ENCODE results near the gene ZNF521.
"Not testable (repeated sequence)": the region's sequence is repeated elsewhere in the genome, so short reads cannot be mapped to it uniquely, and the experiment has no call there.

ZNF521 gene

GRCh38 chr18:25038261-25038660 is 313.7 kb downstream of the ZNF521 start:
- POLR2A ChIA-PET = no interaction called here
- CTCF ChIA-PET = no interaction called here
- H3K9me3 ChIP-seq (ENCODE audit: control extremely low read depth in 1 of 5, control insufficient read depth in 4 of 5, insufficient read depth in 2 of 5, low read depth in 1 of 5, low read length in 4 of 5) = no peaks in the 10 kb centered on the region

GRCh38 chr18:25033747-25034471 is 318.1 kb downstream of the ZNF521 start:
- Histone ChIP-seq H3K27ac (ENCODE audit: insufficient read depth in 1 of 2, low read depth in 1 of 2, low read length in 2 of 2, poor library complexity in 1 of 2, severe bottlenecking in 2 of 2) (no peak overlapping the region), H3K4me3 (ENCODE audit: control insufficient read depth in 1 of 7, extremely low read depth in 1 of 7, insufficient read depth in 4 of 7, low read depth in 2 of 7, low read length in 6 of 7) (no peak overlapping the region), H3K27me3 (replicated peaks in 2 of 5; ENCODE audit: control insufficient read depth in 4 of 5, insufficient read depth in 5 of 5, low read length in 4 of 5) (no peaks in the 10 kb centered on the region), H3K4me1 (ENCODE audit: control extremely low read depth in 1 of 4, control insufficient read depth in 4 of 4, insufficient read depth in 4 of 4, low read length in 3 of 4) (no peaks in the 10 kb centered on the region), H3K9me3 (ENCODE audit: control extremely low read depth in 1 of 5, control insufficient read depth in 4 of 5, insufficient read depth in 2 of 5, low read depth in 1 of 5, low read length in 4 of 5) (no peaks in the 10 kb centered on the region), H3K36me3 (ENCODE audit: control insufficient read depth in 4 of 4, insufficient read depth in 4 of 4, low read length in 3 of 4) (no peaks in the 10 kb centered on the region)
- POLR2A ChIA-PET = no interaction called here
- 83% methylated on average over 2 of the region's 4 CpGs for WGBS (ENCODE audit: insufficient coverage)
- DNase-seq = no peak
- CTCF ChIA-PET = interaction anchor here (1.5 kb wide), 1 partner anchor 10 kb away, joined by 3 read pairs; no protein-coding TSS in a partner anchor

More at GRCh38 chr18:25038261-25038660, 313.7 kb downstream of the ZNF521 start:
- 98% methylated on average over 6 of the region's 8 CpGs for WGBS (ENCODE audit: insufficient coverage)
- no peaks in the 10 kb centered on the region for H3K27me3 ChIP-seq (replicated peaks in 2 of 5; ENCODE audit: control insufficient read depth in 4 of 5, insufficient read depth in 5 of 5, low read length in 4 of 5)
- no peak overlapping the region for H3K4me3 ChIP-seq (ENCODE audit: control insufficient read depth in 1 of 7, extremely low read depth in 1 of 7, insufficient read depth in 4 of 7, low read depth in 2 of 7, low read length in 6 of 7)
- no peaks in the 10 kb centered on the region for H3K36me3 ChIP-seq (ENCODE audit: control insufficient read depth in 4 of 4, insufficient read depth in 4 of 4, low read length in 3 of 4)
- no peaks in the 10 kb centered on the region for H3K4me1 ChIP-seq (ENCODE audit: control extremely low read depth in 1 of 4, control insufficient read depth in 4 of 4, insufficient read depth in 4 of 4, low read length in 3 of 4)
- H3K27ac ChIP-seq (ENCODE audit: insufficient read depth in 1 of 2, low read depth in 1 of 2, low read length in 2 of 2, poor library complexity in 1 of 2, severe bottlenecking in 2 of 2) = no peak overlapping the region
- DNase-seq = no peak

- DNase-seq; H3K27me3 ChIP-seq (replicated peaks in 2 of 5; ENCODE audit: control insufficient read depth in 4 of 5, insufficient read depth in 5 of 5, low read length in 4 of 5); H3K4me1 ChIP-seq (ENCODE audit: control extremely low read depth in 1 of 4, control insufficient read depth in 4 of 4, insufficient read depth in 4 of 4, low read length in 3 of 4); H3K36me3 ChIP-seq (ENCODE audit: control insufficient read depth in 4 of 4, insufficient read depth in 4 of 4, low read length in 3 of 4); H3K9me3 ChIP-seq (ENCODE audit: control extremely low read depth in 1 of 5, control insufficient read depth in 4 of 5, insufficient read depth in 2 of 5, low read depth in 1 of 5, low read length in 4 of 5); H3K27ac ChIP-seq (ENCODE audit: insufficient read depth in 1 of 2, low read depth in 1 of 2, low read length in 2 of 2, poor library complexity in 1 of 2, severe bottlenecking in 2 of 2); H3K4me3 ChIP-seq (ENCODE audit: control insufficient read depth in 1 of 7, extremely low read depth in 1 of 7, insufficient read depth in 4 of 7, low read depth in 2 of 7, low read length in 6 of 7); POLR2A ChIA-PET: not testable (repeated sequence)
- 50% methylated on average over 2 of the region's 6 CpGs for WGBS (ENCODE audit: insufficient coverage)
- CTCF ChIA-PET = interaction anchor here (1.5 kb wide), 1 partner anchor 11 kb away, joined by 3 read pairs; no protein-coding TSS in a partner anchor
Observed at GRCh38 chr18:25033175-25033574, 318.8 kb downstream of the ZNF521 start.

- POLR2A ChIA-PET = no interaction called here
- H3K4me3 ChIP-seq (ENCODE audit: control insufficient read depth in 1 of 7, extremely low read depth in 1 of 7, insufficient read depth in 4 of 7, low read depth in 2 of 7, low read length in 6 of 7) = no peak overlapping the region
- H3K9me3 ChIP-seq (ENCODE audit: control extremely low read depth in 1 of 5, control insufficient read depth in 4 of 5, insufficient read depth in 2 of 5, low read depth in 1 of 5, low read length in 4 of 5) = no peaks in the 10 kb centered on the region
- H3K36me3 ChIP-seq (ENCODE audit: control insufficient read depth in 4 of 4, insufficient read depth in 4 of 4, low read length in 3 of 4) = no peaks in the 10 kb centered on the region
- no peaks in the 10 kb centered on the region for H3K27me3 ChIP-seq (replicated peaks in 2 of 5; ENCODE audit: control insufficient read depth in 4 of 5, insufficient read depth in 5 of 5, low read length in 4 of 5)
- CTCF ChIA-PET = interaction anchor here (1.2 kb wide), 1 partner anchor 150 kb away, joined by 3 read pairs; no protein-coding TSS in a partner anchor
- WGBS (ENCODE audit: insufficient coverage) = no CpG with 5 or more reads among the region's 1 CpG
- H3K27ac ChIP-seq (ENCODE audit: insufficient read depth in 1 of 2, low read depth in 1 of 2, low read length in 2 of 2, poor library complexity in 1 of 2, severe bottlenecking in 2 of 2) = no peak overlapping the region
- no peak for DNase-seq
- no peaks in the 10 kb centered on the region for H3K4me1 ChIP-seq (ENCODE audit: control extremely low read depth in 1 of 4, control insufficient read depth in 4 of 4, insufficient read depth in 4 of 4, low read length in 3 of 4)
Observed at GRCh38 chr18:25029802-25030201, 322.2 kb downstream of the ZNF521 start.

GRCh38 chr18:25019931-25020330 is 332.0 kb downstream of the ZNF521 start:
- H3K36me3 ChIP-seq (ENCODE audit: control insufficient read depth in 4 of 4, insufficient read depth in 4 of 4, low read length in 3 of 4) = no peaks in the 10 kb centered on the region
- DNase-seq = no peak
- H3K27ac ChIP-seq (ENCODE audit: insufficient read depth in 1 of 2, low read depth in 1 of 2, low read length in 2 of 2, poor library complexity in 1 of 2, severe bottlenecking in 2 of 2) = no peak overlapping the region
- ChIA-PET CTCF (no interaction called here), POLR2A (no interaction called here)
- H3K27me3 ChIP-seq (replicated peaks in 2 of 5; ENCODE audit: control insufficient read depth in 4 of 5, insufficient read depth in 5 of 5, low read length in 4 of 5) = no peaks in the 10 kb centered on the region
- H3K9me3 ChIP-seq (ENCODE audit: control extremely low read depth in 1 of 5, control insufficient read depth in 4 of 5, insufficient read depth in 2 of 5, low read depth in 1 of 5, low read length in 4 of 5) = peaks cover 0 to 5% (median 3%) of the 10 kb centered on the region in 5 experiments
- no peaks in the 10 kb centered on the region for H3K4me1 ChIP-seq (ENCODE audit: control extremely low read depth in 1 of 4, control insufficient read depth in 4 of 4, insufficient read depth in 4 of 4, low read length in 3 of 4)
- no peak overlapping the region for H3K4me3 ChIP-seq (ENCODE audit: control insufficient read depth in 1 of 7, extremely low read depth in 1 of 7, insufficient read depth in 4 of 7, low read depth in 2 of 7, low read length in 6 of 7)

GRCh38 chr18:25019086-25019860 is 332.7 kb downstream of the ZNF521 start:
- H3K36me3 ChIP-seq (ENCODE audit: control insufficient read depth in 4 of 4, insufficient read depth in 4 of 4, low read length in 3 of 4) = no peaks in the 10 kb centered on the region
- H3K4me1 ChIP-seq (ENCODE audit: control extremely low read depth in 1 of 4, control insufficient read depth in 4 of 4, insufficient read depth in 4 of 4, low read length in 3 of 4) = no peaks in the 10 kb centered on the region
- WGBS (ENCODE audit: insufficient coverage) = 95% methylated on average over 5 of the region's 8 CpGs
- ChIA-PET POLR2A (no interaction called here), CTCF (interaction anchor here (0.6 kb wide), 1 partner anchor 445 kb away, joined by 3 read pairs; no protein-coding TSS in a partner anchor)
- no peak overlapping the region for H3K4me3 ChIP-seq (ENCODE audit: control insufficient read depth in 1 of 7, extremely low read depth in 1 of 7, insufficient read depth in 4 of 7, low read depth in 2 of 7, low read length in 6 of 7)
- peaks cover 0 to 5% (median 3%) of the 10 kb centered on the region in 5 experiments for H3K9me3 ChIP-seq (ENCODE audit: control extremely low read depth in 1 of 5, control insufficient read depth in 4 of 5, insufficient read depth in 2 of 5, low read depth in 1 of 5, low read length in 4 of 5)
- no peak for DNase-seq
- H3K27ac ChIP-seq (ENCODE audit: insufficient read depth in 1 of 2, low read depth in 1 of 2, low read length in 2 of 2, poor library complexity in 1 of 2, severe bottlenecking in 2 of 2) = no peak overlapping the region
- H3K27me3 ChIP-seq (replicated peaks in 2 of 5; ENCODE audit: control insufficient read depth in 4 of 5, insufficient read depth in 5 of 5, low read length in 4 of 5) = no peaks in the 10 kb centered on the region

- ChIA-PET CTCF (interaction anchor here (1.0 kb wide), 1 partner anchor 8 kb away, joined by 3 read pairs; no protein-coding TSS in a partner anchor), POLR2A (no interaction called here)
- no peaks in the 10 kb centered on the region for H3K27me3 ChIP-seq (replicated peaks in 2 of 5; ENCODE audit: control insufficient read depth in 4 of 5, insufficient read depth in 5 of 5, low read length in 4 of 5)
- no peaks in the 10 kb centered on the region for H3K36me3 ChIP-seq (ENCODE audit: control insufficient read depth in 4 of 4, insufficient read depth in 4 of 4, low read length in 3 of 4)
- no peak overlapping the region for H3K4me3 ChIP-seq (ENCODE audit: control insufficient read depth in 1 of 7, extremely low read depth in 1 of 7, insufficient read depth in 4 of 7, low read depth in 2 of 7, low read length in 6 of 7)
- no peak for DNase-seq
- 97% methylated on average over 13 of the region's 13 CpGs for WGBS (ENCODE audit: insufficient coverage)
- H3K27ac ChIP-seq (ENCODE audit: insufficient read depth in 1 of 2, low read depth in 1 of 2, low read length in 2 of 2, poor library complexity in 1 of 2, severe bottlenecking in 2 of 2) = no peak overlapping the region
- peaks cover 0 to 5% (median 3%) of the 10 kb centered on the region in 5 experiments for H3K9me3 ChIP-seq (ENCODE audit: control extremely low read depth in 1 of 5, control insufficient read depth in 4 of 5, insufficient read depth in 2 of 5, low read depth in 1 of 5, low read length in 4 of 5)
- no peaks in the 10 kb centered on the region for H3K4me1 ChIP-seq (ENCODE audit: control extremely low read depth in 1 of 4, control insufficient read depth in 4 of 4, insufficient read depth in 4 of 4, low read length in 3 of 4)
Observed at GRCh38 chr18:25016666-25017065, 335.3 kb downstream of the ZNF521 start.
